Fibroblast of upper back skin (primary cell): ENCODE data around the gene SLC17A7.
"Not testable (repeated sequence)": the region's sequence is repeated elsewhere in the genome, so short reads cannot be mapped to it uniquely, and the experiment has no call there.

Experiments used
- DNase-seq: peaks from one replicate; pipeline ENCODE4 v3.0.0-alpha.2; 2013

Gene SLC17A7

DNA sequence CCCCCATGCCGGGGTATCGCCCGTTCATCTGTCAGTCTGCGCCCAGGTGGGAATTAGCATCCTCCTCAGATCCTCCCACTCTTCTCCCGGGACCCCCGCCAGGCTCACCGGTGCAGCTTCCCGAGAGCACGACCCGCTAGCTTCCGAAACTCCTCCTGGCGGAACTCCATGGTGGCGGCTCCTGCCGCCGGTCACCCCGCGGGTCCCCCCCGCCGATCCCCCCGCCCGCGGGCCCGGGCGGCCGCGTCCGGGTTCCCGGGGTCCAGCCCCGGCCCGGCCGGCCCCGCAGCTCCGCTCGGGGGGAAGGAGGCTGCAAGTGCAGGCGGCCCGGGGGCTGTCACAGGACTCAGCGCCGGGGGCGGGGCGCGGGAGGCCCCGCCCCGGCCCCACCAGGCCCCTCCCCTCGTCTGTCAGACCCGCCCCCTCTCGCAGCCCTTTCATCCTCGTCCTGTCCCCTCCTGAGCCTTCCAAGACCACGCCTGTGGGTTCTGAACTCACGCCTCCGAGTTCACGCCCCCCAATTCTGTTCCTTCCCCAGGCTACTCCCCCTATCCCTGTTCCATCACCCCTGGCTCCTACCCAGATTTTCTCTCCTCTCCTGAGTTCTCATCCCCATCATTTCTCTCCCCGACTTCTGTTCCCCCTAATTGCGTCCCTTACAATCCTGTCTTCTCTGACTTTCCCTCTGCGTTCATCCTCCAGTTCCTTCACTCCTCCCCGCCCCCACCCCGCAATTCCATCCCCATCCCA is at the start of gene SLC17A7:
SLC17A7 (minus strand) TSS at position 318 of the 750 bp plus-strand sequence; CDS start at position 170, 148 bp downstream.
- no peak for DNase-seq

DNA sequence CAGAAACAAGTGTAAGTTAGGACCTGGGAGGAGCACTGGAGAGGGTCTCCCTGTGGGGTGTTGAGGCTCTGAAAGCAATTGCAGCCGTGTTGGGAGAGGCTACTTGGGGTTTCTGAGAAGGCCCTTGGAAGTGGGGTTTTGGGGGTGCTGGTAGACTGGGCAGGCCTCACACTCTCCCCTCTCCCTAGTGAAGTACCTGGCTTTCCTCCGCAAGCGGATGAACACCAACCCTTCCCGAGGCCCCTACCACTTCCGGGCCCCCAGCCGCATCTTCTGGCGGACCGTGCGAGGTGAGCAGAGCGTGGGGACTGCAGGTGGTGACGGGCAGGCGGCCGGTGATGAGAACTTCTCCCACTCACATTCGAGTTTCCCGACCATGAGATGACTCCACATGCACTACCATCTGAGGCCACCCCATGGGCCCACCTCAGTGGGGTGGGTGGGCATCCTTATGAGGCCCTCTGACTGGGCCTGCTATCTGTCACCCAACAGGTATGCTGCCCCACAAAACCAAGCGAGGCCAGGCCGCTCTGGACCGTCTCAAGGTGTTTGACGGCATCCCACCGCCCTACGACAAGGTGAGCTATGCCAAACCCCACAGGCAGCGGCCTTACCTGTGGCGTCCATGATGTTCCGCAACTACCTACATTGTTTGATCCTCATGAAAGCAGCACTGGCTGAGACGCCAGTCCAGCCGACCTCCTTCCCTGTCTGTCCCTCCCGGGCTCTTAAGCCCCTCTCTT is 49.1 kb upstream of the SLC17A7 start:
- no peak for DNase-seq

DNA sequence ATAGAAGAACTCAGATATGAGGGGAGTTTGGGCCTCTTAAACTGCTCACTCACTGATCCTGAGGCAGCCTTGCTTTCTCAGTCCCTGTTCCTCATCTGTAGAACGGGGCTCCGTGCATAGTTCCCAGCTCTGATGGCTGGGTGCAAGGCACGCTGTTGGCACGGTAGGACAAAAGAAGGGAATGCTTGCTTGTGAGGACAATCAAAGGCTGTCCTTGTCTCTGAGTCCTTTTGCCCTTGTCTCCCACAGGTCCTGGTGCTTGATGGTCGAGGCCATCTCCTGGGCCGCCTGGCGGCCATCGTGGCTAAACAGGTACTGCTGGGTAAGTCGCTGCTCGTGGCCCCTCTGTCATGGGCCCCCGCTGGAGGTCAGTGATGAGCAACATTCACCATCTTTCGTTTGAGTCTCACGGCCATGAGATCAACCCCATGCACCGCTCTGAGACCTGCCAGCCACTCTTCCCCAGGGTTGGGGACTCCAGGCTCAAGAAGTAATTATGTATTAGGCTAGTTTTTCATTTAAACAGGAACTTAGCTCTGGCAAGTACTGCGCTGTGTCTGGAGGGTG is 48.4 kb upstream of the SLC17A7 start:
- no peak for DNase-seq

DNA sequence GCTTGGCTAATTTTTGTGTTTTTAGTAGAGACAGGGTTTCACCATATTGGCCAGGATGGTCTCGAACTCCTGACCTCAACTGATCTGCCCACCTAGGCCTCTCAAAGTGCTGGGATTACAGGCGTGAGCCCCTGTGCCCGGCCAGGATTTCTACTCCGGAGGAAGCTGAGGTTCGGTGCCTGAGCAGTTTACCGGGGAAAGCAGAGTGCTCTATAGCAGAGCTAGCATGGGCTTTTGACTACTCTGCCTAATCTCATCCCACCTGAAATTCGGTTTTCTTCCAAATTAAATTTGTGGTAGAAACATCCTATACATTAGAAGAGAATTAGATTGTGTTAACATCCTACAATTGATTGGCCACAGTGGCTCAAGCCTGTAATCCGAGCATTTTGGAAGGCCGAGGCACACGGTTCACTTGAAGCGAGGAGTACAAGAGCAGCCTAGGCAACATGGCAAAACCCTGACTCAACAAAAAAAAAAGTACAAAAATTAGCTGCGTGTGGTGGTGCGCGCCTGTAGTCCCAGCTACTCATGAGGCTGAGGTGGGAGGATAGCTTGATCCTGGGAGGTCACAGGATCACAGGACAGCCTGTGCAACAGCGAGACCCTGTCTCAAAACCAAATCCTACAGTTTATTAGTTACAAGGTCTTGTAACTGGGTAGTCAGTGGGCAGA is 47.7 kb upstream of the SLC17A7 start:
- DNase-seq: no peak

DNA sequence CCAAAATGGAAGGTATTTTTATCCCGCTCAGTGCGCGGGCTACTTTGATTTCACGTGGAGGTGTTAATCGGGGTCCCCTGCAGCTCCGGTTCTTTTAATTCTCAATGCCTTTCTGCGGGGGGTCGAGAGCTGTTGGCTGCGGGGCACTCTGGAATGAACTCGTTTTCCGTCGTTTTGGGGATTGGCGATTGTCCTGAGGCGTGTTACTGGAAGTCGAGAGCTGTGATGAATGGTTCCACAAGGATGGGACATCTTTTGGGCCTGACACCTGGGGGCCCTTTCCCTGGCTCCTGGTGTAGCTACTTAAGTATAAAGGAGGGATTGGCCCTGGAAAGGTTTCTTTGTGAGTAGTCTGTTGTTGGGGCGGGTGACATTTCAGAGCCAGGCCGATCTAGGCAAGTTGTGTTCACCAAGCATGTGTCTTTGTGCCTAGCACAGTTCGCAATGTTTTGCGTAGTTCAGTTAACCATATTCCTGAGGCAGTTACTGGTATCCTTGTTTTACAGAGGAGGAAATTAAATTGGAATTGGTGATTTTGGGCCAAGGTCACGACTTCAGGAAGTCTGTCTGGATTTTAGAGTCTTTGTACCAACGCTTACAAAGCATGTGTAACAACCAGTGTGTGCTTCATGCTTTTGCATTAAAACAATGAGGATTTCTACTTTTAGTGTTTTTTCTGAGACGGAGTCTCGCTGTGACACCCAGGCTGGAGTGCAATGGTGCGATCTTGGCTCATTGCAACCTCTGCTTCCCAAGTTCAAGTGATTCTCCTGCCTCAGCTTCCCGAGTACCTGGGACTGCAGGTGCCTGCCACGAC is 46.9 kb upstream of the SLC17A7 start:
- no peak for DNase-seq

DNA sequence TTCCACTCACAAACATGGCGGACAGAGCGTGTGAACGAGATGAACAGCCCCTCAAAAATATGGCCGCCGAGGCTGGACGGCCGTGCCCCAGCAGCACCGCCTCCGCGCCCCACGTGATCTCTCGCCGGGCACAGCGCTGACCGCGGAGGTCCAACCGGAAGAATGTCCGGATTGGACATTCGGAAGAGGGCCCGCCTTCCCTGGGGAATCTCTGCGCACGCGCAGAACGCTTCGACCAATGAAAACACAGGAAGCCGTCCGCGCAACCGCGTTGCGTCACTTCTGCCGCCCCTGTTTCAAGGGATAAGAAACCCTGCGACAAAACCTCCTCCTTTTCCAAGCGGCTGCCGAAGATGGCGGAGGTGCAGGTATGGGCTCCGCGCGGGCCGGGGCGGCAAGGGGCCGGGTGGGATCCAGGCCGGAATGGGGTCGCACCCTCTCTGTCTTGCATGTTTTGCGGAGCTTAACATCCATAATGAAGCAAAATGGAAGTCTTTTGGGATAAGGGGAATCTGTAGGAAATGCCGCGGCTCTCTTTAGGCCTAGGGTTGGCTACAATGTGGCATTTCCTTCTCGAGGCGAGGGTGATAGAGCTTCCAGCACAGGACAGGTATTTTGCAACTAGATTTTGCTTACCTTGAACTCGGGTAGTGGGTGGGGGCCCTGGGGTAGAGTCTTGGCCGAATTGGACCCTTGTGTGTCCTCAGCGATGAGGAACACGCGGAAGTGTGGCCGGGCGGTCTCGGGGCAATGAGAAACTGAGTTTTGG is 46.1 kb upstream of the SLC17A7 start, which contains the start of gene RPL13A:
RPL13A (plus strand) TSS at position 332 of the 769 bp plus-strand sequence; CDS start at position 354, 22 bp downstream.
- DNase-seq: peak; percentile 99

DNA sequence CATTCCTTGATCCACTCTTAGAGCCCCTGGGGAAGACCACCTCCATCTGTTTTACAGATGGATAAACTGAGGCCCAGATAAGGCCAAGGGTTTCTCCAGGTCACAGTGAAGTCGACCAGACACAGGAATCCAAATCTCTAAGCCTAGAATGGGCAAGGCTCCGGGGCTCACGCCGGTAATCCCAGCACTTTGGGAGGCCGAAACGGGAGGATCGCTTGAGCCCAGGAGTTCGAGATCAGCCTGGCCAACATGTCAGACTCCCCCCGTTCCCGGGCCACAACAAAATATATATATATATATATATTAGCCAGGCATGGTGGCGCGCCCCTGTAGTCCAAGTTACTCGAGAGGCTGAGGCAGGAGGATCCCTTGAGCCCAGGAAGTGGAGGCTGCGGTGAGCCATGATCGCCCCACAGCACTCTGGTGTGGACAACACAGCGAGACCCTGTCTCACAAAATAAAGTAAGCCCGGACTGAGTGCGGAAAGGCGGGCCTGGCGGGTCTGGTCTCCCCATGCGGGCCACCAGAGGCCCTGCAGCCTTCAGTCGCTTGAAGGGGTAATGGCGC is 45.5 kb upstream of the SLC17A7 start:
- no peak for DNase-seq

DNA sequence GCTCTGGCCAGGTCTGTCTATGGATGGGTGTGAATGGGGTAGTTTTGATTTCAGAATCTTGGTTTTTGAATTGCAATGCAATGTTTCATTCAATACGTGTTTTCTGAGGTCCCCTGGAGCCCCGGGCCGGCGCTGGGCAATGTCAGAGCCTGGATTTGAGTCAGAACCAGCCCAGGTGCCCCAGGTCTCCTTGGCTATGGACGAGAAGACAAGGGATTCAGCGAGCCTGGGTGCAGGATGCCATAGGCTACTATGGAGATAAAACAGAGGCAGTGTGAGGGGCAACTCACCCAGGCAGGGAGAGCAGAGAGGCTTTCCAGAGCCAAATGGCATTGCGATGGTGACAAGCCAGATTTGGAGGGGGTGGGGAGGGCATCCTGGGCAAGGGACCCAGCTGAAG is 44.9 kb upstream of the SLC17A7 start:
- no peak for DNase-seq

DNA sequence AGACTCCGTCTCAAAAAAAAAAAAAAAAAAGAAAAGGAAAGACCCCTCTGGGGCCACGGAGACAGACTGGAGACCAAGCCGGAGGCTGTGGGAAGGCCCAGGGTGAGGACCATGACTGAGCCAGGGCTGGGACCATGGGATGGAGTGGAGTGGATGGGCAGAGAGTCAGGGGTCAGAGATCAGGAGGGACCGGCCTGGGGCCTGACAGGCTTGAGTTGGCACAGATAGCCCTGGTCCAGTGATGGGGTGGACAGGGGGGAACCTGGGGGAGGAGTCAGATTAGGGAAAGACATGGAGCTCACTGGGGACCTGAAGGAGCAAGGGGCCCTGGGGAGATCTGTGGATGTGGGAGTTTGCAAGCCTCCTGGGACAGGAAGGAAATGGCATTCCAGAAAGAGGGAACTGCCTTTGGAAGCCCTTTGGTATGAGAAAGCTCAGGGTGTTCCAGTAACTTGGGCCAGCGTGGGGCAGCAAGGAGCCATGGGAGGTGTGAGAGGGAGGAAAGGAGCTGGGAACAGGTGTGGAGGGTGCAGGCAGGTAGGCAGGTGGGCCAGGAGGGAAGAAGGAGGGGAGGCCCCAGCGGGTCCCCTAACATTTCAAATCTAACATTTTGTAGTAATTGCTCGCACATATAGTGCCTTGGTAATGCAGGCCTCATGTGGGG is 39.8 kb upstream of the SLC17A7 start:
- DNase-seq: no peak

DNA sequence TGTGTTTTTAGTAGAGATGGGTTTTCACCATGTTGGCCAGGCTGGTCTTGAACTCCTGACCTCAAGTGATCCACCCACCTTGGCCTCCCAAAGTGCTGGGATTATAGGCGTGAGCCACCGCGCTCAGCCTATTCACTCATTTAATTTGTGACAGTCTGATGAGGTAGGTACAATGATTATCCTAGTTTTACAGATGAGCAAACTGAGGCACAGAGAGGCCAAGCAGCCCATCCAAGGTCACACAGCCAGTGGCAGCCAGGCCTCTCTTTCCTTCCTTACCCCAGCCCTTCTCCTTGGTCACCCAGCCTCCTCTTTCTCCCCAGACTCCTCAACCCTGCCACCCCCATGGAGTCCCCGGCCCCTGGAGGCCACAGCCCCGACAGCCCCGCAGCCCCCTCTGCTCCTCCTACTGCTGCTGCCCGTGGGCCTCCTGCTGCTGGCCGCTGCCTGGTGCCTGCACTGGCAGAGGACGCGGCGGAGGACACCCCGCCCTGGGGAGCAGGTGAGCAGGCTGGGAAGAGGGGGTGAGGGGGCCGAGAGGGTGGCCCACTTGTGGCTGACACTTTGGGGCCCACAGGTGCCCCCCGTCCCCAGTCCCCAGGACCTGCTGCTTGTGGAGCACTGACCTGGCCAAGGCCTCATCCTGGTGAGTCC is 38.8 kb upstream of the SLC17A7 start:
- no peak for DNase-seq

DNA sequence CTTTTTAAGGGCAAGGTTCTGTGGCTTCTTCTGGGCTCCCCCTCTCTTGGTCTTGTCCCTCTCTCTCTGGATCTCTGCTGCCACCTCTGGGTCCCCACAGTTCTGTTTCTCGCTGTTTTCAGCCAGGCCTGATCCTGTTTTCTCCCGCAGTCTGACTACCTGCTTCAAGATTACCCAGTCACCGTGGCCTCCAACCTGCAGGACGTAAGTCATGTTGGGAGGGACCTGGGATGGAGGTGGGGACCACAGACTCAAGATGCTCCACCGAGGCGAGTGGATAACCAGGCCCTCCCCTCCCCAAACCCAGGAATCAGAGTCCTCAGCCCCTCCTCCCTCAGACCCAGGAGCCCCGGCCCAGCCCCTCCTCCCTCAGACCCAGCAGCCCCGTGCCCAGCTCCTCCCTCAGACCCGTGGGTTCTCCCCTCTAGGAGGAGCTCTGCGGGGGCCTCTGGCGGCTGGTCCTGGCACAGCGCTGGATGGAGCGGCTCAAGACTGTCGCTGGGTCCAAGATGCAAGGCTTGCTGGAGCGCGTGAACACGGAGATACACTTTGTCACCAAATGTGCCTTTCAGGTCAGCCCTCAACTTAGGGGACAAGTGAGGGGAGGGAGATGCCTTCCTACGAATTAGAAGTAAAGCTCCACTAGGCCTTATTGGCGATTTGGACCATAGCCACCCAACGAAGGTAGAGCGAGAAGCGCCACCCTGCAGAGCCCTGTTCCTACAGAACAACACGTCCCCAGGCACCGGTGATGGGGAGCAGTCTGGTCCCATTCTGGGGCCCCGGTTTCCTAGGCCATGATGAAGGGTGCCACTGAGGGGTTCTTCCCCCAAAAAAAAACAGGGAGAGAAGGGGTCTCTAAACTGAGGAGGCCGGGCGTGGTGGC is 34.9 kb upstream of the SLC17A7 start:
- no peak for DNase-seq

DNA sequence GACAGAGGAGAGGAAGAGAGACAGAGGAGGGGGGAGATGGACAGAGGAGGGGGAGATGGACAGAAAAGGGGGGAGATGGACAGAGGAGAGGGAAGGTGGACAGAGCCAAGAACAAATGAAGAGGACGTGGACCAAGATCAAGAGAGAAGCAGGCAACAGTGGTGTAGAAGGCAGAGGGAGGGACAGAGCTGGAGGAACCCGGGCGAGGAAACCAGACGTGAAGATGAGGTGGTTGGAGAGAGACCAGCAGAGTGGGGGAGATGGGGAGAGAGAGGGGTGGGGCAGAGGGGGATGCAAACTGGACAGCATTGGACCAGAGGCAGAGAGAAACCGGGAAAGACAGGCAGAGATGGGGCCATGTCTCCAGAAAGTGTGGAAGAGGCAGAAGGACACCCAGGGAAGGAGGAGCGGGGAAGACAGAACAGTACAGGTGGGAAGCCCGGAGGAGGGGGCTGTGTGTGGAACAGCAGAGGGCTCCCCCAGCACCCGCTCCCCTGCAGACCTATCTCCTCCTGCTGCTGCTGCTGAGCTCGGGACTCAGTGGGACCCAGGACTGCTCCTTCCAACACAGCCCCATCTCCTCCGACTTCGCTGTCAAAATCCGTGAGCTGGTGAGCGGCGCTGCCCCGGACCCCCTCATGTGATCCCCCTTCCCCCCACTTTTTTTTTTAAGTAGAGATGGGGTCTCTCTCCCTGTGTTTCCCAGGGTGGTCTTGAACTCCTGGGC is 34.0 kb upstream of the SLC17A7 start:
- no peak for DNase-seq

DNA sequence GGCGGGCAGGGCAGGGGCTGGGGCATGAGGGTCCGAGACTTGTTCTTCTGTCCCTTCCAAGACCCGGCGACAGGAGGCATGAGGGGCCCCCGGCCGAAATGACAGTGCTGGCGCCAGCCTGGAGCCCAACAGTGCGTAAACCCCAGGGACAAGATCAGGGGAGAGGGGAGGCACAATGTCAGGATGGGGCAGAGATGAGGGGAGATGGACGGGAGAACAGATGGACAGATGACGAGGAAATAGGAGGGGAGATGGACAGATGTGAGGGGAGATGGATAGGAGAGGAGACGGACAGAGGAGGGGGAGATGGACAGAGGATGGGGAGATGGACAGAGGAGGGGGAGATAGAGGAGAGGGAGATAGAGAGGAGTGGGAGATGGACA is 33.2 kb upstream of the SLC17A7 start:
- DNase-seq: no peak

DNA sequence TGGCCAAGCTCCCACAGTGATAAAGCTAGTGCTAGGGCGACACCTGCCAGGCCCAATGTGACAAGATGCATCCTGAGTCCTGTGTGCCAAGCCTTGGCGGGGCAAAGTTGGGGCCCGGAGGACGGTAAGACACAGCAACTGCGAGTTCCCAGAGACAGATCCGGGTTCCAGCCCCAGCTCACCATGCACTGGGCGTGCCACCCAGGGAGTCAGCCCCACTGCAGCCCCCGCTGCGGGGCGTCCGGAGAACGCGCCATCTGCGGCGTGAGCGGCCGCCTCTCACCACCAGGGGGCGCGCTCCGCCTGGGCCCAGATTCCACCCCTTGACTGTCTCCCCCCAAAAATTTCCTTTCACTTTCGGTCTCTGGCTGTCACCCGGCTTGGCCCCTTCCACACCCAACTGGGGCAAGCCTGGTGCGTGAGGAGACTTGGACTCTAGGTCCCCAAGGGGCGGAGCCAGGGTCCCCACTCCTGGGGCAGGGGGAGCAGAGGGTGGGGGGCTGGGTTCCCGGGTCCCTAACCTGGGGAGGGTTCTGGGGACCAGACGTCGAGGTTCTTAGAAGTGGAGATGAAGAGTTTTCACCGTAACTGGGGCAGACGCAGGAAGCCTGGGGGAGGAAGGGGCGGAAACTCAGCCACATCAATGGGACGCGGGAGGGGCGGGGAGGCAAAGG is 32.7 kb upstream of the SLC17A7 start, which contains the start of gene FLT3LG:
FLT3LG (plus strand) TSS at position 348 of the 674 bp plus-strand sequence. CDS start 425 bp downstream, outside the sequence.
- DNase-seq: peak; percentile 75

DNA sequence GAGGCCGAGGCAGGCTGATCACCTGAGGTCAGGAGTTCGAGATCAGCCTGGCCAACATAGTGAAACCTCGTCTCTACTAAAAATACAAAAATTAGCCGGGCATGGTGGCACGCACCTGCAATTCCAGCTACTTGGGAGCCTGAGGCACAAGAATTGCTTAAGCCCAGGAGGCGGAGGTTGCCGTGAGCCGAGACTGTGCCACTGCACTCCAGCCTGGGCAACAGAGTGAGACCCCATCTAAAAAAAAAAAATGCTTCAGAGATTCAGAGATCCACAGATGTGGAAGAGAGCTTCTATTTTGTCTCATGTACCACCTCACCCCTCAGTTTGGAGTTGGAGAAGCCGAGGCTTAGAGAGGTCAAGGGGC is 32.2 kb upstream of the SLC17A7 start:
- not testable (repeated sequence) for DNase-seq

DNA sequence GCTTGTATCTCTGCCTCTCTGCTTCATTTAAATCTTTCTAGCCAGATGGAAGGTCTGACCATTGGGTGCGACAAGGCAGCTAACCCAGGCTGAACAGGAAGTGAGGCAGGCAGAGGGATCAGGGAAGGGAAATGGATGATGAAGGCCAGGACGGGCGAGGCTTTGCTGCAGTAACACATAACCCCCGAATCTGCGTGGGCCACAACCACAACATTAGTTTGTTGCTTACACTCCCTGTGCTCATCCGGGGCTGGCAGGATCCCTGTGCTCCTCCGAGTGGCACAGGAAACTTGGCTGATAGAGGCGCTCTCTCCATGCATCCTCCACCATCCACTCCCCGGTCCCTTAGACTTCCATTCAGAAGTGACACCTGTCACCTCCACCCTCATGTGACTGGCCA is 31.6 kb upstream of the SLC17A7 start:
- DNase-seq: no peak

DNA sequence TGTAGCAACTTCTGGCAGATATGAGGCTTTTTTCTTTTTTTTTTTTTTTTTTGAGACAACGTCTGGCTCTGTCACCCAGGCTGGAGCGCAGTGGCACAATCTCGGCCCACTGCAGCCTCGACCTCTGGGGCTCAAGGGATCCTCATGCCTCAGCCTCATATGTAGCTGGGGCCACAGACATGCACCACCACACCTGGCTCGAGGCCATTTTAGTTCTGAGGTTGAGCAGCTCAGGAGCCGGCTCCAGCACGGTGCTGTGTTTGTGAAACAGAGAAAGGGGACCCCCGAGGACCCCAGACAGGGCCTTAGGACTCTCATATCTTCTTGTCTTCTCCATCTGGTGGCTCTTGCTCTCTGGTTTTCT is 29.3 kb upstream of the SLC17A7 start:
- no peak for DNase-seq
